Uterus (tissue), 2 donors: ENCODE results near the gene TNRC18.

Source experiments
- CTCF ChIP-seq, 4 experiments: fragments of 200-600 bp in 2 of 4; fragments of 450-650 bp in 2 of 4; sonication (generic) in 2 of 4; IDR thresholded peaks; one replicate each; pipeline ENCODE4 v1.5.1; 2016 to 2019; ENCODE audit warnings: antibody characterized with exemption in 4 of 4, mild to moderate bottlenecking in 2 of 4, moderate library complexity in 1 of 4
- POLR2A ChIP-seq, 2 donors: fragments of 450-650 bp; IDR thresholded peaks; one replicate each; pipeline ENCODE4 v1.6.1; 2016; ENCODE audit warnings: antibody characterized with exemption in 2 of 2, mild to moderate bottlenecking in 1 of 2, moderate library complexity in 1 of 2

GRCh38 chr7:5367661-5368060, 56.0 kb downstream of the TNRC18 start:
- no peak for TF ChIP-seq POLR2A (IDR thresholded peaks at IDR 0.05)
- TF ChIP-seq CTCF (IDR thresholded peaks at IDR 0.05): no peak
